Endothelial cell of umbilical vein (primary cell): ENCODE measurements around the gene ARL6IP4.

Source experiments
- EZH2 ChIP-seq: IDR thresholded peaks from 2 replicates; pipeline ENCODE4 v1.6.1; 2012; ENCODE audit warnings: borderline replicate concordance, low read depth, mild to moderate bottlenecking, moderate library complexity, low read length, inconsistent platforms; ENCODE audit not compliant: severe bottlenecking
- GATA2 ChIP-seq: IDR thresholded peaks from 2 replicates; pipeline ENCODE4 v1.7.0; 2011; ENCODE audit warnings: low read depth, mild to moderate bottlenecking, moderate library complexity, mixed read lengths, low read length; ENCODE audit not compliant: insufficient read length, insufficient read depth
- POLR2A ChIP-seq: IDR thresholded peaks from 2 replicates; pipeline ENCODE4 v1.6.1; 2012; ENCODE audit warnings: low read depth, mild to moderate bottlenecking, control low read depth, low read length
- TF ChIP-seq, protein P1 (sequence below), 2 donors: IDR thresholded peaks; 1 replicate in 1 of 2; 2 replicates in 1 of 2; pipeline ENCODE4 v1.5.1; 2011; ENCODE audit warnings: low read length in 2 of 2, mild to moderate bottlenecking in 2 of 2, moderate library complexity in 2 of 2, control low read depth in 1 of 2, inconsistent platforms in 1 of 2, low read depth in 1 of 2; ENCODE audit not compliant: insufficient read depth in 1 of 2; ENCODE audit errors: extremely low read depth in 1 of 2
- TF ChIP-seq, protein P2 (sequence below): IDR thresholded peaks from 2 replicates; pipeline ENCODE4 v1.6.1; 2011; ENCODE audit not compliant: insufficient read depth, insufficient read length

DNA sequence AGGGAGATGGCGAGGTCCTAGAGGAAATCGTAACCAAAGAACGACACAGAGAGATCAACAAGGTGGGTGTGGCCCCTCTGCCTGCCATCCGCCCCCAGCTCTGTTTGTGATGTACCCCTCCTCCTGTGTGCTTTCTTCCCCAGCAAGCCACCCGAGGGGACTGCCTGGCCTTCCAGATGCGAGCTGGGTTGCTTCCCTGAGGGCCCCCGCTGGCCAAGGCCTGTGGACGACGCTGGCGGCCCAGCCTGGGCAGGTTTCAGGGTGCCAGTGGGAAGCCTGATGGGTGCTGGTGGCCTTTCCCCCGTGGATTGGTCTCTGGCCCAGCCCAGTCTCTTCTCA lies 2.0 kb downstream of the ARL6IP4 start:
- TF ChIP-seq, protein P1, sequence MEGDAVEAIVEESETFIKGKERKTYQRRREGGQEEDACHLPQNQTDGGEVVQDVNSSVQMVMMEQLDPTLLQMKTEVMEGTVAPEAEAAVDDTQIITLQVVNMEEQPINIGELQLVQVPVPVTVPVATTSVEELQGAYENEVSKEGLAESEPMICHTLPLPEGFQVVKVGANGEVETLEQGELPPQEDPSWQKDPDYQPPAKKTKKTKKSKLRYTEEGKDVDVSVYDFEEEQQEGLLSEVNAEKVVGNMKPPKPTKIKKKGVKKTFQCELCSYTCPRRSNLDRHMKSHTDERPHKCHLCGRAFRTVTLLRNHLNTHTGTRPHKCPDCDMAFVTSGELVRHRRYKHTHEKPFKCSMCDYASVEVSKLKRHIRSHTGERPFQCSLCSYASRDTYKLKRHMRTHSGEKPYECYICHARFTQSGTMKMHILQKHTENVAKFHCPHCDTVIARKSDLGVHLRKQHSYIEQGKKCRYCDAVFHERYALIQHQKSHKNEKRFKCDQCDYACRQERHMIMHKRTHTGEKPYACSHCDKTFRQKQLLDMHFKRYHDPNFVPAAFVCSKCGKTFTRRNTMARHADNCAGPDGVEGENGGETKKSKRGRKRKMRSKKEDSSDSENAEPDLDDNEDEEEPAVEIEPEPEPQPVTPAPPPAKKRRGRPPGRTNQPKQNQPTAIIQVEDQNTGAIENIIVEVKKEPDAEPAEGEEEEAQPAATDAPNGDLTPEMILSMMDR (IDR thresholded peaks at IDR 0.05; ENCODE audit: extremely low read depth in 1 of 2, insufficient read depth in 1 of 2, low read depth in 1 of 2, low read length in 2 of 2), result no peak
- no peak for TF ChIP-seq POLR2A
- no peak for TF ChIP-seq EZH2
- no peak for TF ChIP-seq GATA2
- TF ChIP-seq, protein P2, sequence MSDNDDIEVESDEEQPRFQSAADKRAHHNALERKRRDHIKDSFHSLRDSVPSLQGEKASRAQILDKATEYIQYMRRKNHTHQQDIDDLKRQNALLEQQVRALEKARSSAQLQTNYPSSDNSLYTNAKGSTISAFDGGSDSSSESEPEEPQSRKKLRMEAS, result no peak
